Activated T-helper 2 cell treated with anti-CD3 and anti-CD28 coated beads, Interferon-gamma antibody, Interleukin-2, Interleukin-4, amounts not matched to agents 10 μg/mL and 5 μg/mL and 100 μg/mL, durations not matched to agents 14 hours and 24 hours and 36 hours (primary cell): ENCODE measurements around the gene TMEM89. TPM values are rescaled to one million over a fixed set of nuclear protein-coding genes. Genes with fewer than 3 reads are reported as not detected.

ENCODE experiments used
- DNase-seq: peaks from one replicate; pipeline ENCODE4 v3.0.0; 2021; ENCODE audit warnings: low spot score
- H3K27ac Mint-ChIP-seq: one replicate; pipeline ENCODE4 v1.8.0; 2021; ENCODE audit warnings: mixed read lengths
- H3K27me3 Mint-ChIP-seq: one replicate; pipeline ENCODE4 v1.8.0; 2021; ENCODE audit warnings: low read depth, mixed read lengths
- H3K36me3 Mint-ChIP-seq: one replicate; pipeline ENCODE4 v1.8.0; 2021; ENCODE audit warnings: low read depth, mixed read lengths
- H3K4me1 Mint-ChIP-seq: one replicate; pipeline ENCODE4 v1.8.0; 2021; ENCODE audit warnings: low read depth, mixed read lengths
- H3K4me3 Mint-ChIP-seq: one replicate; pipeline ENCODE4 v1.8.0; 2021; ENCODE audit warnings: low read depth, mild to moderate bottlenecking, moderate library complexity, mixed read lengths
- H3K9me3 Mint-ChIP-seq: one replicate; pipeline ENCODE4 v1.8.0; 2021; ENCODE audit warnings: mixed read lengths
- intact Hi-C: fragments of 100-400 bp; cut with micrococcal nuclease; formaldehyde crosslinking; loops from one replicate; pipeline ENCODE4 v1.15.1; 2023
- total RNA-seq: library from RNA; stranded (reverse); gene quantifications from 2 replicates; pipeline ENCODE4 v1.2.3, GENCODE V29; 2022

The TMEM89 gene
- total RNA-seq, 1 donor from 2014 or later: 0.87 TPM

DNA sequence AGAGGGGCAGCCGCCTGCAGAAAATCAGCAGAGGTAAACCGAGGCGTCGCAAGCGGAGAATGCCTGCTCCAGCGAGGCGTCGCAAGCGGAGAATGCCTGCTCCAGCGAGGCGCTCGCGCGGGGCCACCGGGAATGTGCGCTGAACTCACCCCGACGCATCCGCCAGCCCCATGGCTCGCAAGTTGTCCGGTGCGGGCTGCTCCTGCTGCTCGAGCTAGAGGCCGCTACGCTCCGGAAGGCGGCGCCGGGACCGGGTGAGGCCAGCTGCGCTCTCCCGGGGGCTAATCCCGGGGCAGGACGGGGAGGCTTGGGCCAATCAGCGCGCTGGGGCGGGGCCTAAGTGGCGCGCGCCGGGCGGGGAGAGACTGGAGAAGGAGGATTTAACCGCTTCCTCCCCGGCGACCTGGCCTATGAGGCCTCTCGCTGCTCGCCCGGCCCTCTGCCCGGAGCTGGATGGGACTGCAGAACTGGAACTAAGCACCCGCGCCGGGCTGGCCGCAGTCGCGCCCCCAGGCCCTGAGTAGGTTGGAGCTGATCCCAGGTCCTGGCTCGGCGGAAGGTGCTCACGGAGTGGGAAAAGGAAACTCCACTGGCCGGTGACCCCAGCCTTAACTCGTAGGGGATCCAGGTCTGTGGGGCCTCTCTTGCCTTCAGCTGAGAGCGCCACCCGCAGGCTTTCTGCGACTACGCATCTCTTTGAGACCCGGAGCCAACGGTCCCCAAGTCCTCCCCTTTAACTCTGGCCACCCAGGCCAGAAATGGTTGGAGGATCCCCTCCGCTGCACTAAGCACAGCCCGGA is 13.9 kb upstream of the TMEM89 start, which contains the start of gene SLC26A6:
Gene SLC26A6 (minus strand): TSS at position 240 of the 800 bp plus-strand sequence. CDS start 68 bp downstream, at position 172.
- intact Hi-C loops: loop anchor here (1.0 to 10.0 kb wide), 6 partner anchors 21 to 233 kb away; partner anchors contain the start of gene UQCRC1
- Mint-ChIP-seq H3K27me3 (no peaks in the 10 kb centered on the region), H3K4me1 (peaks cover 21% of the 10 kb centered on the region), H3K27ac (peak within 1 kb of the TSS; percentile 87), H3K36me3 (peaks cover 27% of the 10 kb centered on the region), H3K9me3 (no peaks in the 10 kb centered on the region), H3K4me3 (peak within 1 kb of the TSS; percentile 92)
- peak; percentile 94 for DNase-seq

DNA sequence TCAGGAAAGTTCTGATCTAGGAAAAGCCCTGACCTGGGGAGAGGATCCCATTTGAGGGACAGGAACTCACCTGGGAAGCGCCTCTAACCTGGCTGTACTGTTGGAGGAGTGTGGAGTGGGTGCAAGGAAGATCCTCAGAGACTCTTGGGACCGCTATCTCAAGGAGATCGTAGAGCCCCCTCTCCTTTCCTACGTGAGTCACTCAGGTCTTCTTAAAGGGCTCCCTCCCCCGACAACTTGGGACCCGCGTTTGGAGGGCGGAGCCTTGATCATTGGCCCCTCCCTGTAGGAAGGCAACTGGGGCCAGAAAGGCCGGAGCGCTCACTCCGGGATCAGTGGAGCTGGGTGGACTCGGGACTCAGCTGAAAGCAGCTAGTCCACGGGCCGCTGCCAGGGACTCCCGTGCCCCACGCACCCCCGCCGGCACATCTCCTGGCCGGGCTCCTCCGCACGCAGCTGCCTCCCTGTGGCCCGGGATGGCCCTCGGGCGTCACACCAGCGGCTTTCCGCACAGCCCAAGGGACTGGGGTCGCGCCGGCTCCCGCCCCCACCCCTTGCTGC is 13.2 kb upstream of the TMEM89 start:
- Mint-ChIP-seq H3K4me3 (peak overlapping the region; percentile 92), H3K4me1 (peaks cover 21% of the 10 kb centered on the region), H3K9me3 (no peaks in the 10 kb centered on the region), H3K27ac (peak overlapping the region; percentile 42), H3K36me3 (peaks cover 33% of the 10 kb centered on the region), H3K27me3 (no peaks in the 10 kb centered on the region)
- intact Hi-C loops: loop anchor here (1.0 to 10.0 kb wide), 6 partner anchors 20 to 232 kb away; partner anchors contain the start of gene UQCRC1
- DNase-seq: peak; percentile 37

DNA sequence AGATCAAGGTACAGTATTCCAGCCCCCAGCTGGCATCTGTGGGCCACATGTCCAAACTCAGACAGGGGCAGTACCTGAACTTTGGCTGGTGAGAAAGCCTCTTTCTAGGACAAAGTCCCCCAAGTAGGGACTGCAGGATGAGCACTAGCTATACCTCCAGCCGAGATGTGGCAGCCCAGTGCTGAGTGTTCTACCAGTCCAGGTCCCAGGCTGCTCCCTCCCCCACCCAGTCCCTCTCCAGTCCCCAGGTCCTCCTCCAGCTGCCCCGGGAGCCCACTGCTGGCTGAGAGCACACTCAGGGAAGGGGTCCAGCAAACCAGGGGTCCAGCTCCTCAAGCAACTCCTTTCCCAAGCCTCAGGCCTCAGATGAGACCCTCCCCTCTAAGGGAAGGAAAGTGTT is 12.2 kb upstream of the TMEM89 start:
- Mint-ChIP-seq H3K9me3 (no peaks in the 10 kb centered on the region), H3K36me3 (peaks cover 40% of the 10 kb centered on the region), H3K4me1 (peaks cover 21% of the 10 kb centered on the region), H3K27me3 (no peaks in the 10 kb centered on the region), H3K27ac (peak overlapping the region; percentile 38), H3K4me3 (peak overlapping the region; percentile 92)
- no peak for DNase-seq
- intact Hi-C loops: loop anchor here (2.0 to 10.0 kb wide), 2 partner anchors 23 to 159 kb away; no protein-coding TSS in a partner anchor

DNA sequence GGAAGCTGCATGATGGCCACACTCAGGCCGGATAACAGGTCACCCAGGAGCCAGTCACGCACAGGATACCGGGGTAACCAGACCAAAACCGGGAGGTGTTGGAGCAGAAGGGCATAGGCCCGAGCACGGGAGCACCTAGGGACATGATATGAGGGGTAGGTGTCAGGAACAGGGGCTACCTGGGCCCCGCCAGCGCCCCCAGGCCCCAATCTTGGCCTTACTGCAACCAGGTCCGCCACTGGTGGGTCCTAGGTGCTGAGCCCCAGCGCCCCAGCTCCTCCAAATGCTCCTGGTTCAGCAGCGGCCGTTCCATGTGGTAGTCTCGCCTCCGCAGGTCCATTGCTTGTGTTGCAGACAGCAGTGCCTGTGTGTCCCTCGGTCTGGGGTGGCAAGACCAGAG is 11.7 kb upstream of the TMEM89 start:
- no peak for DNase-seq
- intact Hi-C loops: loop anchor here (10.0 kb wide), 1 partner anchor 158 kb away; no protein-coding TSS in a partner anchor
- Mint-ChIP-seq H3K27me3 (no peaks in the 10 kb centered on the region), H3K4me1 (peaks cover 21% of the 10 kb centered on the region), H3K9me3 (no peaks in the 10 kb centered on the region), H3K36me3 (peaks cover 44% of the 10 kb centered on the region), H3K27ac (peak overlapping the region; percentile 38), H3K4me3 (peak overlapping the region; percentile 92)

DNA sequence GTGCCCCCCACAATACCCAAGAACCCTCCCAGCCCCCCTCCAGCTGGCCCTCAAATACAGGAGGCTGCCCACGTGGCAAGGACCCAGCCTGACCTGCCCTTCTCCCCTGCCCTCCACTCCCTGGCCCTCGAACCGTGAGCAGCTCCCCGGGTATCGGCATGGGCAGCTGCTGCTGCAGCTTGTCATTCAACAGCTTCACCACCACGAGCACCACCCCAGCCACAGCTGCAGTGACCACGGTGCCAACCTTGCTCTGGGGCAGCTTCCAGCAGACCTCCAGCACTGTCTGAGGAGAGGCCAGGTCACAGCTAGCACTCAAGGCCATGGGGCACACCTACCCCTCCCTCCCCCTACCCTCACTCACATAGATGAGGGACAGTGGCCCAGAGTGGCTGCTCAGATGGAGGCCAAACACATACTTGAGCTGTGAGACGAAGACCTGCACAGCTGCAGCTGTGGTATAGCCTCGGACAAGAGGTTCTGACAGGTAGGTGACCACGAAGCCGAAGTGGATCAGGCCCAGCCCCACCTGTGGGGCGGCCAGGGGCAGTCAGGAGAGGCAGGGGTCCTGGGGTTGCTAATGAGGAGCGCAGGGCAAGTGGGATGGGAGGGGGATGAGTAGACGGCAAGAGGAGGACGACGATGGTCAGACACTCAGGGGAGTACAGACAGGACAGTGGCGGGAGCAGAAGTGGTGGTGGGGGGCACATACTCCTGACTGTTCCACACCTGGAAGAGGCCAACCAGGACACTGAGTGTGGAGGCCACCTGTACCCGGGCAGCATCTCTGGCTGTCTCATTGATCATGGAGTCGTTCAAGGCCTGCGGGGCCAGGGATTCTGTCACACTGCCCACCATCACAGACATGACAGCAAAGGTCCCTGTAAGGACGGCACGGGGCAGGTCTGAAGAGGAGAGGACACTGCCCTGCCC is 10.2 kb upstream of the TMEM89 start:
- DNase-seq: no peak
- peaks cover 17% of the 10 kb centered on the region for H3K4me1 Mint-ChIP-seq
- H3K9me3 Mint-ChIP-seq: no peaks in the 10 kb centered on the region
- no peak overlapping the region for H3K4me3 Mint-ChIP-seq
- intact Hi-C loops: loop anchor here (10.0 kb wide), 1 partner anchor 157 kb away; no protein-coding TSS in a partner anchor
- H3K36me3 Mint-ChIP-seq: peaks cover 56% of the 10 kb centered on the region
- H3K27me3 Mint-ChIP-seq: no peaks in the 10 kb centered on the region
- no peak overlapping the region for H3K27ac Mint-ChIP-seq

DNA sequence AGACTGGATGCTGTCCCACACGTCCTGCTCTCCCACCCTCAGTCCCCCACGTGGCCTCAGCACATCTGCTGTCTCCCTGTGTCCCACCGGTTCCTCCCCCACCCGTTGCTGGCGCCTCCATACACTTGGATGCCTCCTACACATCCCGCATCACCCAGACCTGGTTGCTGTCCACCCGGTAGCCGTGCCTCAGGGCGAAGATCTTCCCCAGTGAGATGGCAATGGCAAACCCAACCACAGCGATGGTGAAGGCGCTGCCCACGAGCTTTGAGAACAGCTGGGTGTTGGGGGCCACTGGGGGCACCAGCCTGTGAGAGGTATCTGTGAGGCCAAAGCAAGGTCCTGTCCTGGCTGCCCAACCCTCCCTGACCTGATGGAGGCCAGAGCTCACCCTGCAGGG is 9.3 kb upstream of the TMEM89 start:
- Mint-ChIP-seq H3K9me3 (no peaks in the 10 kb centered on the region), H3K4me3 (no peak overlapping the region), H3K27me3 (no peaks in the 10 kb centered on the region), H3K4me1 (peaks cover 11% of the 10 kb centered on the region), H3K27ac (no peak overlapping the region), H3K36me3 (peaks cover 65% of the 10 kb centered on the region)
- intact Hi-C loops: loop anchor here (10.0 kb wide), 1 partner anchor 156 kb away; no protein-coding TSS in a partner anchor
- DNase-seq: no peak

DNA sequence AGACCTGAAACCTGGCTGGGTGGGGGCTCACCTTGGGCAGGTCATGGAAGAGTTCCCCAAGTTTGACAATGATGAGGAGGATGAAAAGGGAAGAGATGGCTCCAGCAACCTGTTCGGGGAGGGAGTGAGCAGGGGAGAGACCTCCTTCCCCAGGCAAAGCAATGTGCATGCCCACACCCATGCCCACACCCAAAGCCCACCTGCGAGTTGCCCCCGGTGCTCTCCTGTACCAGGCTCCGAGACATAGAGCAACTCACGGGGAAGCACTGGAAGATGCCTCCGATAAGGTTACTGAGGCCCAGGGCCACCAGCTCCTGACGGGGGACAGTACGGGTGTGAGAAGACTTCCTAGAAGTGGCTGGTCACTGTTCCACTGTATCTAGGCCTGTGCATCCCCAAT is 8.8 kb upstream of the TMEM89 start:
- intact Hi-C loops: loop anchor here (10.0 kb wide), 1 partner anchor 156 kb away; no protein-coding TSS in a partner anchor

DNA sequence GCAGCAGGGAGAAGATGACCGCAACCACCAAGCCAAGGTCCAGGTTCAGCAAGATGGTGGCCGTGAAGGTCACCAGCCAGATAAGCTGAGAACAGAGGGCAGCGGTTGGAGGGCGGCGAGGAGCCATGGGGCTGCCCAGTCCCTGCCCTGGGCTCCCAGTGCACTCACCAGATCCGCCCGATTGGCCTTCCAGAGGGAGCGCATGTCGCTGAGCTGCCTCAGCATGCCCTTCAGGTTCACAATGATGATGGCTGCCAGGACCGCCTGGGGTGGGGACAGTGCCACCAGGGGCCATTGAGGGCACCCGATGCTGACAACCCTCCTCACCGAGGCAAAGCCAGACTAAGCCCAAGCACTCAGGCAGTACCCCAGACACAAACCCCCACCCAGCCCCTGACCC is 8.3 kb upstream of the TMEM89 start:
- intact Hi-C loops: loop anchor here (10.0 kb wide), 1 partner anchor 155 kb away; no protein-coding TSS in a partner anchor
- Mint-ChIP-seq H3K4me3 (no peak overlapping the region), H3K4me1 (peaks cover 11% of the 10 kb centered on the region), H3K36me3 (peaks cover 70% of the 10 kb centered on the region), H3K9me3 (no peaks in the 10 kb centered on the region), H3K27me3 (no peaks in the 10 kb centered on the region), H3K27ac (no peak overlapping the region)
- DNase-seq: no peak

More for the DNA sequence above, 8.8 kb upstream of the TMEM89 start:
- no peaks in the 10 kb centered on the region for H3K27me3 Mint-ChIP-seq
- no peak overlapping the region for H3K27ac Mint-ChIP-seq
- no peaks in the 10 kb centered on the region for H3K9me3 Mint-ChIP-seq
- peaks cover 11% of the 10 kb centered on the region for H3K4me1 Mint-ChIP-seq
- no peak overlapping the region for H3K4me3 Mint-ChIP-seq
- H3K36me3 Mint-ChIP-seq: peaks cover 69% of the 10 kb centered on the region
- DNase-seq: no peak

DNA sequence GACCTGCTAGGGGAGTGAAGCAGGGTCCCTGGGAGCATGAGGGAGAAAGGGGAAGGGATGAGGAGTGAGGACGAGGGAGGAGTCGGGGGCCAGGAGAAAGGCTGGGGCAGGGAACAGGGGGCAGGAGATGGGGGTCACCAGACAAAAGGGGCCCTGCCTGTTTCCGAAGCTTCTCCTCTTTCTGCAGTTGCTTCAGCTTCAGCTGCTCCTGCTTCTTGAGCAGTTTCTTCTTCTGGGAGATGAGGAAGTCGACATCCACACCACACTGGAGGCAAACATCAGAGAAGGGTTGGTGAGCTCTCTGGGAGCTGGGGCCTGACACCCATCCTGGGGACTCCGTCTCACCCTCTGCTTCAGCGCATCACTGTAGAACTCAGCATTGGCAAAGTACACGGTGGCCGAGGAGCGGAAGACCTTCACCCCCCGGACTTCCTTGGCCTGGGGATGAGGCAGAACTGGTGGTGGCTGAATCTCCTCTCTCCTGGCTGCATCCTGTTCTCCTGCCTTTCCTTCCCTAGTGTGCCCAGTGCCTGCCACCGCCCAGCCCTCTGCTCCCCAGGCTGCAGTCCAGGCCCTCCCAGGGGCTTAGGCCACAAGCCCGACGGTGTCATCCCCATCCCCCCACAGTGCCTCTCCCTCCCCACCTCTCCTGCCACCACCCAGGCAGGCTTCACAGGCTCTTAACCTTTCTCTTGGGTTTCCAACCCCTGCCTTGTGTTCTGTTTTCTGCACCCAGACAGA is 6.9 kb upstream of the TMEM89 start:
- no peak for DNase-seq
- Mint-ChIP-seq H3K4me1 (peaks cover 13% of the 10 kb centered on the region), H3K27ac (no peak overlapping the region), H3K27me3 (no peaks in the 10 kb centered on the region), H3K4me3 (no peak overlapping the region), H3K36me3 (peaks cover 75% of the 10 kb centered on the region), H3K9me3 (no peaks in the 10 kb centered on the region)
- intact Hi-C loops: no loop called here

DNA sequence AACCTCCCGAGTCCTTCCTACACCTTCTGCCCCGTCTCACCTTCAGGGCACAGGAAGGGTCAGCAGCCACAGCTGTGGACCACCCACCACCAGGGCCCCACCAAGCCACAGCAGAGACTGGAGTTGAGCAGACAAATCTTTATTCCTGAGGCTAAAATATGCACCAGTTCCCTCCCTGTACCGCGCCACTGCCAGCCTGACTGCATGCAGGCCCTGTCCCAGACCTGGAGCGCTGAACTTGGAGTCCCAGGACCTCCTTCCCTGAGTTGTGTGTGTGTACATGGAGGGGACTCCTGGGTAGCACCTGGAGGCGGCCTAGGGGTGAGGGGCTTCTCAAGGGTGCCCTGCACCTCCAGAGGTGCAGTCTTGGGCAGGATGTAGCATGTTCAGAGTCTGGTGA is 4.0 kb upstream of the TMEM89 start:
- H3K4me1 Mint-ChIP-seq: peaks cover 10% of the 10 kb centered on the region
- DNase-seq: no peak
- peaks cover 61% of the 10 kb centered on the region for H3K36me3 Mint-ChIP-seq
- H3K27me3 Mint-ChIP-seq: no peaks in the 10 kb centered on the region
- no peak overlapping the region for H3K4me3 Mint-ChIP-seq
- no peaks in the 10 kb centered on the region for H3K9me3 Mint-ChIP-seq
- H3K27ac Mint-ChIP-seq: no peak overlapping the region
- intact Hi-C loops: no loop called here

DNA sequence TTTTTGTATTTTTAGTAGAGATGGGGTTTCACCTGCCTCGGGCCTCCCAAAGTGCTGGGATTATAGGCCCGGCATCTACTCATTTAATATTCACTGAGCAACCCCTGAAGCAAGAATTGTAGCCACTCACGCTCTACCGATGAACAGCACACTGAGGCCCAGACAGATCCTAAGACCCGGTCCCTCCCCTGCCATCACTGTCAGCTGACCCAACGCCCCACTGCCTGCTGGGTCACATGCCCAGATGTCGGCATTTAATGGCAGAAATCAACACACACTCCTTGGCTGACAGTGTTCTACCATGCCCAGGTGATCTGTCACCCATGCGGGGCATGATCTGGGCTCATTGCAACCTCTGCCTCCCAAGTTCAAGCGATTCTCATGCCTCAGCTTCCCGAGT is 3.2 kb upstream of the TMEM89 start:
- DNase-seq: no peak
- H3K27me3 Mint-ChIP-seq: no peaks in the 10 kb centered on the region
- H3K4me1 Mint-ChIP-seq: peaks cover 10% of the 10 kb centered on the region
- H3K9me3 Mint-ChIP-seq: no peaks in the 10 kb centered on the region
- H3K4me3 Mint-ChIP-seq: no peak overlapping the region
- H3K27ac Mint-ChIP-seq: peak overlapping the region; percentile 57
- peaks cover 62% of the 10 kb centered on the region for H3K36me3 Mint-ChIP-seq
- intact Hi-C loops: no loop called here
